DND-41 (cell line): ENCODE data around the gene PRIM1.
"Not testable (repeated sequence)": the region's sequence is repeated elsewhere in the genome, so short reads cannot be mapped to it uniquely, and the experiment has no call there.

Experiments used
- ATAC-seq: fragments of 200-7000 bp; cut with Tn5 transposase; 3 replicates; pipeline ENCODE4 v1.9.1; 2021; ENCODE audit warnings: low read depth; ENCODE audit not compliant: insufficient read depth
- DNase-seq: peaks from one replicate; pipeline ENCODE4 v3.0.0-alpha.2; 2020
- H2AFZ ChIP-seq: 2 replicates; pipeline ENCODE4 v1.6.0; 2012; ENCODE audit warnings: low read depth, low read length
- H3K27ac ChIP-seq: 2 replicates; pipeline ENCODE4 v1.5.1; 2012; ENCODE audit warnings: low read length, inconsistent platforms
- H3K27me3 ChIP-seq: fragments of 200-600 bp; sonication (generic); 2 replicates; pipeline ENCODE4 v1.6.0; 2012; ENCODE audit warnings: low read length, mild to moderate bottlenecking, inconsistent platforms; ENCODE audit not compliant: insufficient read depth, poor library complexity
- H3K36me3 ChIP-seq: 2 replicates; pipeline ENCODE4 v1.5.1; 2012; ENCODE audit warnings: low read length, inconsistent platforms; ENCODE audit not compliant: insufficient read depth
- H3K4me1 ChIP-seq: 2 replicates; pipeline ENCODE4 v1.5.1; 2012; ENCODE audit warnings: mild to moderate bottlenecking, low read length; ENCODE audit not compliant: insufficient read depth
- H3K4me2 ChIP-seq: 2 replicates; pipeline ENCODE4 v1.6.0; 2012; ENCODE audit warnings: mild to moderate bottlenecking, moderate library complexity, low read length, inconsistent platforms; ENCODE audit not compliant: insufficient read depth
- H3K4me3 ChIP-seq, 2 experiments: fragments of 200-600 bp in 1 of 2; shearing (Covaris generic) in 1 of 2; 2 replicates each; pipeline ENCODE4 v1.5.1; 2012 to 2016; ENCODE audit warnings: inconsistent platforms in 2 of 2, low read length in 2 of 2, mild to moderate bottlenecking in 2 of 2, low read depth in 1 of 2, moderate library complexity in 1 of 2
- H3K79me2 ChIP-seq: 2 replicates; pipeline ENCODE4 v1.6.0; 2012; ENCODE audit warnings: low read length, inconsistent platforms; ENCODE audit not compliant: insufficient read depth
- H3K9ac ChIP-seq: 2 replicates; pipeline ENCODE4 v1.6.0; 2012; ENCODE audit warnings: low read depth, mild to moderate bottlenecking, inconsistent platforms, low read length, moderate library complexity
- H3K9me3 ChIP-seq: 2 replicates; pipeline ENCODE4 v1.5.1; 2012; ENCODE audit warnings: low read length, moderate library complexity, mild to moderate bottlenecking, inconsistent platforms; ENCODE audit not compliant: insufficient read depth, severe bottlenecking
- H4K20me1 ChIP-seq: 2 replicates; pipeline ENCODE4 v1.6.0; 2012; ENCODE audit warnings: low read length; ENCODE audit not compliant: insufficient read depth
- CTCF ChIP-seq: IDR thresholded peaks from 2 replicates; pipeline ENCODE4 v1.5.1; 2012; ENCODE audit warnings: borderline replicate concordance, low read length, moderate library complexity, mild to moderate bottlenecking; ENCODE audit not compliant: poor library complexity, severe bottlenecking; ENCODE audit errors: extremely low read depth
- EZH2 ChIP-seq: IDR thresholded peaks from 3 replicates; pipeline ENCODE4 v1.6.1; 2012; ENCODE audit warnings: borderline replicate concordance, low read depth, mild to moderate bottlenecking, moderate library complexity, low read length, inconsistent platforms; ENCODE audit not compliant: severe bottlenecking

PRIM1 gene

GRCh38 chr12:56759263-56759908 is 7.3 kb upstream of the PRIM1 start:
- no peak overlapping the region for H3K4me2 ChIP-seq
- DNase-seq: no peak
- H3K36me3 ChIP-seq: no peaks in the 10 kb centered on the region
- no peaks in the 10 kb centered on the region for H4K20me1 ChIP-seq
- no peaks in the 10 kb centered on the region for H3K4me1 ChIP-seq
- H3K9ac ChIP-seq: no peak overlapping the region
- H3K27ac ChIP-seq: no peak overlapping the region
- no peak for ATAC-seq
- H3K9me3 ChIP-seq: peaks cover 6% of the 10 kb centered on the region
- no peaks in the 10 kb centered on the region for H3K79me2 ChIP-seq
- H3K4me3 ChIP-seq: no peak overlapping the region
- H2AFZ ChIP-seq: no peak overlapping the region
- no peaks in the 10 kb centered on the region for H3K27me3 ChIP-seq
- TF ChIP-seq EZH2: no peak
- no peak for TF ChIP-seq CTCF

GRCh38 chr12:56758728-56759262 is 6.7 kb upstream of the PRIM1 start:
- ATAC-seq (no peak), DNase-seq (no peak)
- Histone ChIP-seq H3K4me2 (no peak overlapping the region), H3K4me1 (peaks cover 3% of the 10 kb centered on the region; the same call in 1 of the 2 replicates), H3K9ac (no peak overlapping the region), H4K20me1 (no peaks in the 10 kb centered on the region), H2AFZ (no peak overlapping the region), H3K27me3 (no peaks in the 10 kb centered on the region), H3K4me3 (no peak overlapping the region), H3K79me2 (no peaks in the 10 kb centered on the region), H3K27ac (no peak overlapping the region), H3K9me3 (peaks cover 6% of the 10 kb centered on the region), H3K36me3 (no peaks in the 10 kb centered on the region)
- no peak for TF ChIP-seq CTCF
- no peak for TF ChIP-seq EZH2

GRCh38 chr12:56757971-56758370 is 5.8 kb upstream of the PRIM1 start:
- H3K27ac ChIP-seq, ATAC-seq, H3K9ac ChIP-seq, DNase-seq, H3K36me3 ChIP-seq, H3K4me3 ChIP-seq, H3K27me3 ChIP-seq, H4K20me1 ChIP-seq, H3K9me3 ChIP-seq, H3K4me2 ChIP-seq, H3K79me2 ChIP-seq, H2AFZ ChIP-seq: not testable (repeated sequence)
- H3K4me1 ChIP-seq: peaks cover 11% of the 10 kb centered on the region

- H2AFZ ChIP-seq: no peak overlapping the region
- H3K27me3 ChIP-seq: no peaks in the 10 kb centered on the region
- H3K4me3 ChIP-seq: no peak overlapping the region
- H3K79me2 ChIP-seq: peaks cover 42% of the 10 kb centered on the region
- no peak for ATAC-seq
- peaks cover 3% of the 10 kb centered on the region for H3K9me3 ChIP-seq
- peaks cover 41% of the 10 kb centered on the region for H3K4me1 ChIP-seq
- H3K27ac ChIP-seq: no peak overlapping the region
- peak overlapping the region; percentile 61; the same call in 1 of the 2 replicates for H3K4me2 ChIP-seq
- no peaks in the 10 kb centered on the region for H4K20me1 ChIP-seq
- H3K9ac ChIP-seq: no peak overlapping the region
- peaks cover 16% of the 10 kb centered on the region for H3K36me3 ChIP-seq
- TF ChIP-seq CTCF (no peak), EZH2 (no peak)
- DNase-seq: no peak
These were observed 1.4 kb upstream of the PRIM1 start for GRCh38 chr12:56753566-56753965.

- ATAC-seq, H4K20me1 ChIP-seq, H3K9me3 ChIP-seq, DNase-seq, H2AFZ ChIP-seq, H3K27me3 ChIP-seq: not testable (repeated sequence)
- Histone ChIP-seq H3K4me3 (peak overlapping the region; percentile 53 to 96; a peak in 2 of 4 replicates), H3K9ac (peak overlapping the region; percentile 96), H3K4me2 (peak overlapping the region; percentile 61), H3K27ac (peak overlapping the region; percentile 100), H3K36me3 (peaks cover 43% of the 10 kb centered on the region), H3K4me1 (peaks cover 49% of the 10 kb centered on the region), H3K79me2 (peaks cover 55% of the 10 kb centered on the region)
These were observed 1.5 kb downstream of the PRIM1 start for GRCh38 chr12:56750596-56750995.
